ENCODE results near the gene S100A9.

DNA sequence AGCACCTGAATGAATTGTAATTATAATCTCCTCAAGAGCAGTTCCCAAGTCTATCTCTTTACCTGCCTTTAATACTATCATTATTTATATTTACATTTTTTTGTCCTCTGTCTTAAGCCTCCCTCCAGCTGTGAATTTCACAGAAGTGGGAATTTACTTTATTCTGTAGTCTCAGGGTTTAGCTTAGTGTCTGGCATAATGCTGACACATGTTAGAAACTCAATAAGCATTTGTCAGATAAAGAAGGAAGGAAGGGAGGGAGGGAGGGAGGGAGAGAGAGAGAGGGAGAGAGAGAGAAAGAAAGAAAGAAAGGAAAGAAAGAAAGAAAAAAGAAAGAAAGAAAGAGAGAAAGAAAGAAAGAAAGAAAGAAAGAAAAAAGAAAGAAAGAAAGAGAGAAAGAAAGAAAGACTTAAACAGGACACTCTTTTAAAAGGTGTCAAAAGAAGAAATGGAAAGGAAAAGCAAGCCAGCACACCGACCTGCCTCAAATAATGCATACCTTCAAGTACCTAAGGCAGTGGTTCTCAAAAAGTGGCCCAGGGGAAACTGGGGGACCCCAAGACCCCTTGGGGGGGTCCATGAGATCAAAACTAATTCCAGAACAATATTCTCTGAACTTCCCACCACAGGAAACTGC lies 7.2 kb upstream of the S100A9 start:
- TF ChIP-seq, protein P1, sequence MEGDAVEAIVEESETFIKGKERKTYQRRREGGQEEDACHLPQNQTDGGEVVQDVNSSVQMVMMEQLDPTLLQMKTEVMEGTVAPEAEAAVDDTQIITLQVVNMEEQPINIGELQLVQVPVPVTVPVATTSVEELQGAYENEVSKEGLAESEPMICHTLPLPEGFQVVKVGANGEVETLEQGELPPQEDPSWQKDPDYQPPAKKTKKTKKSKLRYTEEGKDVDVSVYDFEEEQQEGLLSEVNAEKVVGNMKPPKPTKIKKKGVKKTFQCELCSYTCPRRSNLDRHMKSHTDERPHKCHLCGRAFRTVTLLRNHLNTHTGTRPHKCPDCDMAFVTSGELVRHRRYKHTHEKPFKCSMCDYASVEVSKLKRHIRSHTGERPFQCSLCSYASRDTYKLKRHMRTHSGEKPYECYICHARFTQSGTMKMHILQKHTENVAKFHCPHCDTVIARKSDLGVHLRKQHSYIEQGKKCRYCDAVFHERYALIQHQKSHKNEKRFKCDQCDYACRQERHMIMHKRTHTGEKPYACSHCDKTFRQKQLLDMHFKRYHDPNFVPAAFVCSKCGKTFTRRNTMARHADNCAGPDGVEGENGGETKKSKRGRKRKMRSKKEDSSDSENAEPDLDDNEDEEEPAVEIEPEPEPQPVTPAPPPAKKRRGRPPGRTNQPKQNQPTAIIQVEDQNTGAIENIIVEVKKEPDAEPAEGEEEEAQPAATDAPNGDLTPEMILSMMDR (conservative IDR thresholded peaks at IDR 0.05; ENCODE audit: low read depth in 2 of 2): no peak
- TF ChIP-seq EZH2 (IDR thresholded peaks at IDR 0.05; ENCODE audit: low read depth, unreplicated experiment) (no peak), POLR2AphosphoS5 (IDR thresholded peaks at IDR 0.05; ENCODE audit: low read depth) (no peak), NANOG (IDR thresholded peaks at IDR 0.05; ENCODE audit: borderline replicate concordance) (no peak), JUNB (IDR thresholded peaks at IDR 0.05; ENCODE audit: unreplicated experiment) (no peak), ZNF331 (CRISPR knock-in tag; IDR thresholded peaks at IDR 0.05; ENCODE audit: low read depth) (no peak), EZH2phosphoT487 (IDR thresholded peaks at IDR 0.05; ENCODE audit: unreplicated experiment) (no peak), STAT1 (IDR thresholded peaks at IDR 0.05; ENCODE audit: unreplicated experiment) (no peak), CREB1 (CRISPR knock-in tag; IDR thresholded peaks at IDR 0.05; ENCODE audit: low read depth) (no peak)
- TF ChIP-seq, protein P2, sequence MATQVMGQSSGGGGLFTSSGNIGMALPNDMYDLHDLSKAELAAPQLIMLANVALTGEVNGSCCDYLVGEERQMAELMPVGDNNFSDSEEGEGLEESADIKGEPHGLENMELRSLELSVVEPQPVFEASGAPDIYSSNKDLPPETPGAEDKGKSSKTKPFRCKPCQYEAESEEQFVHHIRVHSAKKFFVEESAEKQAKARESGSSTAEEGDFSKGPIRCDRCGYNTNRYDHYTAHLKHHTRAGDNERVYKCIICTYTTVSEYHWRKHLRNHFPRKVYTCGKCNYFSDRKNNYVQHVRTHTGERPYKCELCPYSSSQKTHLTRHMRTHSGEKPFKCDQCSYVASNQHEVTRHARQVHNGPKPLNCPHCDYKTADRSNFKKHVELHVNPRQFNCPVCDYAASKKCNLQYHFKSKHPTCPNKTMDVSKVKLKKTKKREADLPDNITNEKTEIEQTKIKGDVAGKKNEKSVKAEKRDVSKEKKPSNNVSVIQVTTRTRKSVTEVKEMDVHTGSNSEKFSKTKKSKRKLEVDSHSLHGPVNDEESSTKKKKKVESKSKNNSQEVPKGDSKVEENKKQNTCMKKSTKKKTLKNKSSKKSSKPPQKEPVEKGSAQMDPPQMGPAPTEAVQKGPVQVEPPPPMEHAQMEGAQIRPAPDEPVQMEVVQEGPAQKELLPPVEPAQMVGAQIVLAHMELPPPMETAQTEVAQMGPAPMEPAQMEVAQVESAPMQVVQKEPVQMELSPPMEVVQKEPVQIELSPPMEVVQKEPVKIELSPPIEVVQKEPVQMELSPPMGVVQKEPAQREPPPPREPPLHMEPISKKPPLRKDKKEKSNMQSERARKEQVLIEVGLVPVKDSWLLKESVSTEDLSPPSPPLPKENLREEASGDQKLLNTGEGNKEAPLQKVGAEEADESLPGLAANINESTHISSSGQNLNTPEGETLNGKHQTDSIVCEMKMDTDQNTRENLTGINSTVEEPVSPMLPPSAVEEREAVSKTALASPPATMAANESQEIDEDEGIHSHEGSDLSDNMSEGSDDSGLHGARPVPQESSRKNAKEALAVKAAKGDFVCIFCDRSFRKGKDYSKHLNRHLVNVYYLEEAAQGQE (IDR thresholded peaks at IDR 0.05; ENCODE audit: unreplicated experiment): no peak
